ENCODE results near the gene COL2A1.

COL2A1 gene

GRCh38 chr12:47989666-47990065 lies 14.6 kb downstream of the COL2A1 start:
- no peaks in the 10 kb centered on the region for H3K9me3 Mint-ChIP-seq
- peaks cover 25% of the 10 kb centered on the region for H3K4me1 Mint-ChIP-seq
- H3K36me3 Mint-ChIP-seq = no peaks in the 10 kb centered on the region
- H3K4me3 Mint-ChIP-seq = no peak overlapping the region
- no peaks in the 10 kb centered on the region for H3K27me3 Mint-ChIP-seq
- H3K27ac Mint-ChIP-seq = peak overlapping the region; percentile 41

GRCh38 chr12:47989023-47989417 lies 15.3 kb downstream of the COL2A1 start:
- Mint-ChIP-seq H3K4me1 (peaks cover 25% of the 10 kb centered on the region), H3K27me3 (no peaks in the 10 kb centered on the region)

GRCh38 chr12:47988073-47989022 lies 15.9 kb downstream of the COL2A1 start:
- peaks cover 25% of the 10 kb centered on the region for H3K4me1 Mint-ChIP-seq
- H3K9me3 Mint-ChIP-seq = no peaks in the 10 kb centered on the region
- no peak overlapping the region for H3K4me3 Mint-ChIP-seq
- no peaks in the 10 kb centered on the region for H3K36me3 Mint-ChIP-seq
- no peaks in the 10 kb centered on the region for H3K27me3 Mint-ChIP-seq
- no peak overlapping the region for H3K27ac Mint-ChIP-seq

More at GRCh38 chr12:47989023-47989417, 15.3 kb downstream of the COL2A1 start:
- H3K36me3 Mint-ChIP-seq = no peaks in the 10 kb centered on the region
- no peaks in the 10 kb centered on the region for H3K9me3 Mint-ChIP-seq
- no peak overlapping the region for H3K4me3 Mint-ChIP-seq
- H3K27ac Mint-ChIP-seq = peak overlapping the region; percentile 30

- H3K27me3 Mint-ChIP-seq = no peaks in the 10 kb centered on the region
- no peak overlapping the region for H3K4me3 Mint-ChIP-seq
- no peaks in the 10 kb centered on the region for H3K9me3 Mint-ChIP-seq
- no peaks in the 10 kb centered on the region for H3K36me3 Mint-ChIP-seq
- H3K4me1 Mint-ChIP-seq = peaks cover 25% of the 10 kb centered on the region
- H3K27ac Mint-ChIP-seq = peak overlapping the region; percentile 12
Observed at GRCh38 chr12:47987411-47988072, 16.7 kb downstream of the COL2A1 start.

GRCh38 chr12:47986832-47987231 lies 17.4 kb downstream of the COL2A1 start:
- no peaks in the 10 kb centered on the region for H3K9me3 Mint-ChIP-seq

GRCh38 chr12:47986291-47986660 lies 18.0 kb downstream of the COL2A1 start:
- Mint-ChIP-seq H3K27me3 (no peaks in the 10 kb centered on the region), H3K36me3 (no peaks in the 10 kb centered on the region), H3K9me3 (no peaks in the 10 kb centered on the region), H3K4me1 (peaks cover 23% of the 10 kb centered on the region), H3K27ac (no peak overlapping the region), H3K4me3 (no peak overlapping the region)

More at GRCh38 chr12:47986832-47987231, 17.4 kb downstream of the COL2A1 start:
- peak overlapping the region; percentile 46 for H3K27ac Mint-ChIP-seq
- H3K4me3 Mint-ChIP-seq = no peak overlapping the region
- peaks cover 25% of the 10 kb centered on the region for H3K4me1 Mint-ChIP-seq
- H3K27me3 Mint-ChIP-seq = no peaks in the 10 kb centered on the region
- H3K36me3 Mint-ChIP-seq = no peaks in the 10 kb centered on the region

- Mint-ChIP-seq H3K36me3 (no peaks in the 10 kb centered on the region), H3K27me3 (no peaks in the 10 kb centered on the region), H3K27ac (no peak overlapping the region), H3K4me3 (no peak overlapping the region), H3K4me1 (peaks cover 18% of the 10 kb centered on the region), H3K9me3 (no peaks in the 10 kb centered on the region)
Observed at GRCh38 chr12:47985596-47986290, 18.5 kb downstream of the COL2A1 start.

GRCh38 chr12:47984331-47984801 lies 19.9 kb downstream of the COL2A1 start:
- H3K36me3 Mint-ChIP-seq = no peaks in the 10 kb centered on the region
- no peaks in the 10 kb centered on the region for H3K9me3 Mint-ChIP-seq
- H3K4me1 Mint-ChIP-seq = peaks cover 4% of the 10 kb centered on the region
- H3K27me3 Mint-ChIP-seq = no peaks in the 10 kb centered on the region
- H3K27ac Mint-ChIP-seq = no peak overlapping the region
- no peak overlapping the region for H3K4me3 Mint-ChIP-seq

GRCh38 chr12:47983541-47984115 lies 20.6 kb downstream of the COL2A1 start:
- Mint-ChIP-seq H3K27me3 (no peaks in the 10 kb centered on the region), H3K4me1 (no peaks in the 10 kb centered on the region), H3K27ac (no peak overlapping the region), H3K36me3 (no peaks in the 10 kb centered on the region), H3K9me3 (no peaks in the 10 kb centered on the region), H3K4me3 (no peak overlapping the region)

GRCh38 chr12:47982770-47983169 lies 21.5 kb downstream of the COL2A1 start:
- no peaks in the 10 kb centered on the region for H3K9me3 Mint-ChIP-seq
- no peaks in the 10 kb centered on the region for H3K27me3 Mint-ChIP-seq
- H3K36me3 Mint-ChIP-seq = no peaks in the 10 kb centered on the region
- H3K4me3 Mint-ChIP-seq = no peak overlapping the region
- H3K4me1 Mint-ChIP-seq = no peaks in the 10 kb centered on the region
- H3K27ac Mint-ChIP-seq = no peak overlapping the region

GRCh38 chr12:47982311-47982710 lies 22.0 kb downstream of the COL2A1 start:
- H3K9me3 Mint-ChIP-seq = no peaks in the 10 kb centered on the region
- H3K4me3 Mint-ChIP-seq = no peak overlapping the region
- no peaks in the 10 kb centered on the region for H3K4me1 Mint-ChIP-seq
- H3K27ac Mint-ChIP-seq = no peak overlapping the region
- H3K36me3 Mint-ChIP-seq = no peaks in the 10 kb centered on the region
- no peaks in the 10 kb centered on the region for H3K27me3 Mint-ChIP-seq

- Mint-ChIP-seq H3K9me3 (no peaks in the 10 kb centered on the region), H3K27ac (no peak overlapping the region), H3K4me3 (no peak overlapping the region), H3K27me3 (no peaks in the 10 kb centered on the region), H3K36me3 (no peaks in the 10 kb centered on the region), H3K4me1 (no peaks in the 10 kb centered on the region)
Observed at GRCh38 chr12:47981496-47982260, 22.6 kb downstream of the COL2A1 start.

GRCh38 chr12:47980779-47981495 lies 23.3 kb downstream of the COL2A1 start:
- no peaks in the 10 kb centered on the region for H3K27me3 Mint-ChIP-seq
- H3K4me3 Mint-ChIP-seq = no peak overlapping the region
- no peaks in the 10 kb centered on the region for H3K4me1 Mint-ChIP-seq
- no peaks in the 10 kb centered on the region for H3K36me3 Mint-ChIP-seq
- no peak overlapping the region for H3K27ac Mint-ChIP-seq
- H3K9me3 Mint-ChIP-seq = no peaks in the 10 kb centered on the region

GRCh38 chr12:47980197-47980596 lies 24.1 kb downstream of the COL2A1 start:
- Mint-ChIP-seq H3K27ac (no peak overlapping the region), H3K4me1 (no peaks in the 10 kb centered on the region), H3K4me3 (no peak overlapping the region), H3K36me3 (no peaks in the 10 kb centered on the region), H3K27me3 (no peaks in the 10 kb centered on the region), H3K9me3 (no peaks in the 10 kb centered on the region)

All from activated naive CD4-positive, alpha-beta T cell treated with anti-CD3 and anti-CD28 coated beads, Interleukin-2, amount 50 U/mL, for 24 hours (primary cell).